HEK293 (cell line): ENCODE data around the gene HOTAIR.

Source experiments
- EGR2 ChIP-seq: fragments of 450-650 bp; formaldehyde crosslinking; IDR thresholded peaks from 2 replicates; pipeline ENCODE4 v1.5.1; 2016; ENCODE audit warnings: low read depth, missing biosample characterization, missing genetic modification characterization
- FEZF1 ChIP-seq: fragments of 450-650 bp; formaldehyde crosslinking; IDR thresholded peaks from 2 replicates; pipeline ENCODE4 v1.5.1; 2016; ENCODE audit warnings: missing biosample characterization, missing genetic modification characterization
- GFI1B ChIP-seq: fragments of 450-650 bp; formaldehyde crosslinking; IDR thresholded peaks from 2 replicates; pipeline ENCODE4 v1.5.1; 2016; ENCODE audit warnings: missing biosample characterization, missing genetic modification characterization
- KLF1 ChIP-seq: fragments of 450-650 bp; formaldehyde crosslinking; IDR thresholded peaks from 2 replicates; pipeline ENCODE4 v1.5.1; 2016; ENCODE audit warnings: missing biosample characterization, missing genetic modification characterization
- KLF10 ChIP-seq: fragments of 450-650 bp; IDR thresholded peaks from 2 replicates; pipeline ENCODE4 v1.5.1; 2018; ENCODE audit warnings: missing biosample characterization, mild to moderate bottlenecking, missing genetic modification characterization
- KLF9 ChIP-seq: fragments of 450-650 bp; formaldehyde crosslinking; IDR thresholded peaks from 2 replicates; pipeline ENCODE4 v1.5.1; 2016; ENCODE audit warnings: missing biosample characterization, missing genetic modification characterization, low read depth
- PRDM1 ChIP-seq: fragments of 450-650 bp; formaldehyde crosslinking; IDR thresholded peaks from 2 replicates; pipeline ENCODE4; 2016; ENCODE audit warnings: missing biosample characterization, missing genetic modification characterization
- SETDB1 ChIP-seq: IDR thresholded peaks from one replicate; pipeline ENCODE4 v1.6.1; 2017; ENCODE audit warnings: mild to moderate bottlenecking, low read length, moderate library complexity, mixed read lengths; ENCODE audit not compliant: insufficient read length
- YY2 ChIP-seq: fragments of 450-650 bp; formaldehyde crosslinking; IDR thresholded peaks from 2 replicates; pipeline ENCODE4 v1.5.1; 2016; ENCODE audit warnings: missing biosample characterization, missing genetic modification characterization
- ZBTB17 ChIP-seq: fragments of 450-650 bp; formaldehyde crosslinking; IDR thresholded peaks from 2 replicates; pipeline ENCODE4 v1.5.1; 2016; ENCODE audit warnings: missing biosample characterization, missing genetic modification characterization
- ZBTB8A ChIP-seq: fragments of 450-650 bp; formaldehyde crosslinking; IDR thresholded peaks from 2 replicates; pipeline ENCODE4 v1.5.1; 2016; ENCODE audit warnings: missing biosample characterization, missing genetic modification characterization
- ZFP3 ChIP-seq: fragments of 450-650 bp; formaldehyde crosslinking; IDR thresholded peaks from 2 replicates; pipeline ENCODE4 v1.5.1; 2016; ENCODE audit warnings: low read depth, missing biosample characterization, missing genetic modification characterization
- ZFP37 ChIP-seq: fragments of 450-650 bp; formaldehyde crosslinking; IDR thresholded peaks from 2 replicates; pipeline ENCODE4 v1.5.1; 2016; ENCODE audit warnings: missing biosample characterization, missing genetic modification characterization
- ZNF133 ChIP-seq: fragments of 450-650 bp; formaldehyde crosslinking; IDR thresholded peaks from 2 replicates; pipeline ENCODE4 v1.5.1; 2016; ENCODE audit warnings: missing biosample characterization, missing genetic modification characterization
- ZNF138 ChIP-seq: fragments of 450-650 bp; formaldehyde crosslinking; IDR thresholded peaks from 2 replicates; pipeline ENCODE4 v1.5.1; 2016; ENCODE audit warnings: missing biosample characterization, missing genetic modification characterization, borderline replicate concordance
- ZNF146 ChIP-seq: fragments of 450-650 bp; formaldehyde crosslinking; IDR thresholded peaks from 2 replicates; pipeline ENCODE4 v1.5.1; 2016; ENCODE audit warnings: missing biosample characterization, missing genetic modification characterization
- ZNF19 ChIP-seq: fragments of 450-650 bp; formaldehyde crosslinking; IDR thresholded peaks from 2 replicates; pipeline ENCODE4; 2016; ENCODE audit warnings: missing biosample characterization, missing genetic modification characterization, low read depth
- ZNF292 ChIP-seq: fragments of 450-650 bp; formaldehyde crosslinking; IDR thresholded peaks from 2 replicates; pipeline ENCODE4 v1.5.1; 2016; ENCODE audit warnings: low read depth, missing biosample characterization, missing genetic modification characterization, borderline replicate concordance
- ZNF311 ChIP-seq: fragments of 450-650 bp; formaldehyde crosslinking; IDR thresholded peaks from 2 replicates; pipeline ENCODE4 v1.5.1; 2017; ENCODE audit warnings: missing biosample characterization, missing genetic modification characterization, borderline replicate concordance
- ZNF335 ChIP-seq: fragments of 450-650 bp; formaldehyde crosslinking; conservative IDR thresholded peaks from 2 replicates; pipeline ENCODE4 v1.5.1; 2016; ENCODE audit warnings: missing biosample characterization, missing genetic modification characterization
- ZNF366 ChIP-seq: fragments of 450-650 bp; formaldehyde crosslinking; conservative IDR thresholded peaks from 2 replicates; pipeline ENCODE4 v1.5.1; 2016; ENCODE audit warnings: missing biosample characterization, missing genetic modification characterization
- ZNF423 ChIP-seq: fragments of 450-650 bp; formaldehyde crosslinking; IDR thresholded peaks from 2 replicates; pipeline ENCODE4 v1.5.1; 2016; ENCODE audit warnings: missing biosample characterization, missing genetic modification characterization
- ZNF501 ChIP-seq: fragments of 450-650 bp; formaldehyde crosslinking; IDR thresholded peaks from 2 replicates; pipeline ENCODE4 v1.5.1; 2016; ENCODE audit warnings: missing biosample characterization, missing genetic modification characterization
- ZNF510 ChIP-seq: fragments of 450-650 bp; formaldehyde crosslinking; IDR thresholded peaks from 2 replicates; pipeline ENCODE4 v1.5.1; 2018; ENCODE audit warnings: mild to moderate bottlenecking, missing genetic modification characterization, missing biosample characterization; ENCODE audit not compliant: insufficient replicate concordance
- ZNF548 ChIP-seq: fragments of 450-650 bp; formaldehyde crosslinking; IDR thresholded peaks from 2 replicates; pipeline ENCODE4 v1.5.1; 2016; ENCODE audit warnings: missing biosample characterization, missing genetic modification characterization
- ZNF664 ChIP-seq: fragments of 450-650 bp; formaldehyde crosslinking; IDR thresholded peaks from 2 replicates; pipeline ENCODE4 v1.5.1; 2016; ENCODE audit warnings: missing biosample characterization, missing genetic modification characterization
- ZNF843 ChIP-seq: fragments of 450-650 bp; formaldehyde crosslinking; IDR thresholded peaks from 2 replicates; pipeline ENCODE4 v1.5.1; 2016; ENCODE audit warnings: missing biosample characterization, missing genetic modification characterization
- TF ChIP-seq, protein P1 (sequence below): fragments of 450-650 bp; formaldehyde crosslinking; conservative IDR thresholded peaks from 2 replicates; pipeline ENCODE4 v1.5.1; 2016; ENCODE audit warnings: low read depth, missing biosample characterization, missing genetic modification characterization
- TF ChIP-seq, protein P2 (sequence below): fragments of 450-650 bp; formaldehyde crosslinking; IDR thresholded peaks from 2 replicates; pipeline ENCODE4 v1.5.1; 2016; ENCODE audit warnings: missing biosample characterization, missing genetic modification characterization
- TF ChIP-seq, protein P3 (sequence below): fragments of 450-650 bp; formaldehyde crosslinking; IDR thresholded peaks from 2 replicates; pipeline ENCODE4 v1.5.1; 2016; ENCODE audit warnings: missing biosample characterization, missing genetic modification characterization
- TF ChIP-seq, protein P4 (sequence below): fragments of 450-650 bp; formaldehyde crosslinking; IDR thresholded peaks from 2 replicates; pipeline ENCODE4 v1.5.1; 2017; ENCODE audit warnings: missing biosample characterization, missing genetic modification characterization

Gene HOTAIR

GRCh38 chr12:53968214-53969127, 6.3 kb downstream of the HOTAIR start (continued):
- TF ChIP-seq EGR2 (tag by site-specific recombination) (no peak), PRDM1 (tag by site-specific recombination) (peak; percentile 79), KLF9 (tag by site-specific recombination) (0 out of 2 replicates have a peak, but pooled peaks have one; percentile 6), ZNF138 (no peak), ZNF423 (tag by site-specific recombination) (peak; percentile 70; the same call in 1 of the 2 replicates), ZNF19 (no peak), ZFP3 (tag by site-specific recombination) (no peak), ZBTB8A (tag by site-specific recombination) (peak; percentile 83), ZNF311 (tag by site-specific recombination) (no peak), SETDB1 (no peak), ZNF366 (tag by site-specific recombination) (0 out of 2 replicates have a peak, but pooled peaks have one; percentile 37), GFI1B (tag by site-specific recombination) (peak; percentile 44; the same call in 1 of the 2 replicates), ZNF133 (tag by site-specific recombination) (no peak), ZNF146 (tag by site-specific recombination) (no peak), ZNF335 (tag by site-specific recombination) (peak; percentile 79), ZNF510 (tag by site-specific recombination) (no peak), ZNF843 (tag by site-specific recombination) (no peak), ZNF292 (tag by site-specific recombination) (no peak), KLF10 (no peak), ZNF501 (tag by site-specific recombination) (peak; percentile 44; the same call in 1 of the 2 replicates), KLF1 (tag by site-specific recombination) (0 out of 2 replicates have a peak, but pooled peaks have one; percentile 19), ZNF548 (tag by site-specific recombination) (no peak), ZBTB17 (peak; percentile 95), ZNF664 (tag by site-specific recombination) (no peak), YY2 (tag by site-specific recombination) (no peak), FEZF1 (tag by site-specific recombination) (peak; percentile 22; the same call in 1 of the 2 replicates), ZFP37 (no peak)
- TF ChIP-seq, protein P1, sequence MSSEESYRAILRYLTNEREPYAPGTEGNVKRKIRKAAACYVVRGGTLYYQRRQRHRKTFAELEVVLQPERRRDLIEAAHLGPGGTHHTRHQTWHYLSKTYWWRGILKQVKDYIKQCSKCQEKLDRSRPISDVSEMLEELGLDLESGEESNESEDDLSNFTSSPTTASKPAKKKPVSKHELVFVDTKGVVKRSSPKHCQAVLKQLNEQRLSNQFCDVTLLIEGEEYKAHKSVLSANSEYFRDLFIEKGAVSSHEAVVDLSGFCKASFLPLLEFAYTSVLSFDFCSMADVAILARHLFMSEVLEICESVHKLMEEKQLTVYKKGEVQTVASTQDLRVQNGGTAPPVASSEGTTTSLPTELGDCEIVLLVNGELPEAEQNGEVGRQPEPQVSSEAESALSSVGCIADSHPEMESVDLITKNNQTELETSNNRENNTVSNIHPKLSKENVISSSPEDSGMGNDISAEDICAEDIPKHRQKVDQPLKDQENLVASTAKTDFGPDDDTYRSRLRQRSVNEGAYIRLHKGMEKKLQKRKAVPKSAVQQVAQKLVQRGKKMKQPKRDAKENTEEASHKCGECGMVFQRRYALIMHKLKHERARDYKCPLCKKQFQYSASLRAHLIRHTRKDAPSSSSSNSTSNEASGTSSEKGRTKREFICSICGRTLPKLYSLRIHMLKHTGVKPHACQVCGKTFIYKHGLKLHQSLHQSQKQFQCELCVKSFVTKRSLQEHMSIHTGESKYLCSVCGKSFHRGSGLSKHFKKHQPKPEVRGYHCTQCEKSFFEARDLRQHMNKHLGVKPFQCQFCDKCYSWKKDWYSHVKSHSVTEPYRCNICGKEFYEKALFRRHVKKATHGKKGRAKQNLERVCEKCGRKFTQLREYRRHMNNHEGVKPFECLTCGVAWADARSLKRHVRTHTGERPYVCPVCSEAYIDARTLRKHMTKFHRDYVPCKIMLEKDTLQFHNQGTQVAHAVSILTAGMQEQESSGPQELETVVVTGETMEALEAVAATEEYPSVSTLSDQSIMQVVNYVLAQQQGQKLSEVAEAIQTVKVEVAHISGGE (tag by site-specific recombination): peak; percentile 78
- TF ChIP-seq, protein P2, sequence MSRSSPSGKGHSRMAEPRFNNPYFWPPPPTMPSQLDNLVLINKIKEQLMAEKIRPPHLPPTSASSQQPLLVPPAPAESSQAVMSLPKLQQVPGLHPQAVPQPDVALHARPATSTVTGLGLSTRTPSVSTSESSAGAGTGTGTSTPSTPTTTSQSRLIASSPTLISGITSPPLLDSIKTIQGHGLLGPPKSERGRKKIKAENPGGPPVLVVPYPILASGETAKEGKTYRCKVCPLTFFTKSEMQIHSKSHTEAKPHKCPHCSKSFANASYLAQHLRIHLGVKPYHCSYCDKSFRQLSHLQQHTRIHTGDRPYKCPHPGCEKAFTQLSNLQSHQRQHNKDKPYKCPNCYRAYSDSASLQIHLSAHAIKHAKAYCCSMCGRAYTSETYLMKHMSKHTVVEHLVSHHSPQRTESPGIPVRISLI (tag by site-specific recombination): no peak
- TF ChIP-seq, protein P3, sequence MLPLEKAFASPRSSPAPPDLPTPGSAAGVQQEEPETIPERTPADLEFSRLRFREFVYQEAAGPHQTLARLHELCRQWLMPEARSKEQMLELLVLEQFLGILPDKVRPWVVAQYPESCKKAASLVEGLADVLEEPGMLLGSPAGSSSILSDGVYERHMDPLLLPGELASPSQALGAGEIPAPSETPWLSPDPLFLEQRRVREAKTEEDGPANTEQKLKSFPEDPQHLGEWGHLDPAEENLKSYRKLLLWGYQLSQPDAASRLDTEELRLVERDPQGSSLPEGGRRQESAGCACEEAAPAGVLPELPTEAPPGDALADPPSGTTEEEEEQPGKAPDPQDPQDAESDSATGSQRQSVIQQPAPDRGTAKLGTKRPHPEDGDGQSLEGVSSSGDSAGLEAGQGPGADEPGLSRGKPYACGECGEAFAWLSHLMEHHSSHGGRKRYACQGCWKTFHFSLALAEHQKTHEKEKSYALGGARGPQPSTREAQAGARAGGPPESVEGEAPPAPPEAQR (tag by site-specific recombination): no peak
- TF ChIP-seq, protein P4, sequence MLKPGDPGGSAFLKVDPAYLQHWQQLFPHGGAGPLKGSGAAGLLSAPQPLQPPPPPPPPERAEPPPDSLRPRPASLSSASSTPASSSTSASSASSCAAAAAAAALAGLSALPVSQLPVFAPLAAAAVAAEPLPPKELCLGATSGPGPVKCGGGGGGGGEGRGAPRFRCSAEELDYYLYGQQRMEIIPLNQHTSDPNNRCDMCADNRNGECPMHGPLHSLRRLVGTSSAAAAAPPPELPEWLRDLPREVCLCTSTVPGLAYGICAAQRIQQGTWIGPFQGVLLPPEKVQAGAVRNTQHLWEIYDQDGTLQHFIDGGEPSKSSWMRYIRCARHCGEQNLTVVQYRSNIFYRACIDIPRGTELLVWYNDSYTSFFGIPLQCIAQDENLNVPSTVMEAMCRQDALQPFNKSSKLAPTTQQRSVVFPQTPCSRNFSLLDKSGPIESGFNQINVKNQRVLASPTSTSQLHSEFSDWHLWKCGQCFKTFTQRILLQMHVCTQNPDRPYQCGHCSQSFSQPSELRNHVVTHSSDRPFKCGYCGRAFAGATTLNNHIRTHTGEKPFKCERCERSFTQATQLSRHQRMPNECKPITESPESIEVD (tag by site-specific recombination): peak; percentile 49; the same call in 1 of the 2 replicates
